ENCODE results near the gene UTP25. TPM values are rescaled to one million over a fixed set of nuclear protein-coding genes. Genes with fewer than 3 reads are reported as not detected.

The UTP25 gene
- total RNA-seq, 1 experiment from 2014 or later: 4.8 TPM

DNA sequence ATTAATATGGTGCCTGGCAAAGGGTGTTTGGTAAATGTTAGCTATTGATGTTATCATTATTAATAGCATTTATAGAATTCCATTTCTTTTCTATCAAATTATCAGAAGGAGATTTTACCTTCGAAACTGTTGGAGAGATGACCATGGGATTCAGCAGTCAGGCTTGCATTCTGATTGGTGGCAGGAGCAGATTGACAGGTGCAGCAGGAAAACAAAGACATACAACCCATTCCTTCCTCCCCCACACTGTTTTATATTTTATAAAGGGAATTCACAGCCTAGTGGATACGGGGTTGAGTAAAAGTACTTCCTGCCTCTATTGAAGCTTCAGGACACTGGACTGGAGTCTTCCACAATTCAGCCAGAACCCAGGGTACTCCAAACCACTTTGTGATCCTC, 55.2 kb downstream of the UTP25 start:
- no peak overlapping the region for H3K4me3 Mint-ChIP-seq
- ATAC-seq: no peak
- ChIA-PET POLR2A (no interaction called here), CTCF (interaction anchor here (1.8 kb wide), 1 partner anchor 17 kb away, joined by 6 read pairs; no protein-coding TSS in a partner anchor)
- H3K27me3 Mint-ChIP-seq (ENCODE audit: low read depth): no peaks in the 10 kb centered on the region; the same call in 1 of the 2 replicates
- H3K4me1 Mint-ChIP-seq: peaks cover 5% of the 10 kb centered on the region
- no peaks in the 10 kb centered on the region for H3K9me3 Mint-ChIP-seq
- H3K36me3 Mint-ChIP-seq: no peaks in the 10 kb centered on the region
- no peak overlapping the region for H3K27ac Mint-ChIP-seq
- TF ChIP-seq ERG (CRISPR knock-in tag; IDR thresholded peaks at IDR 0.05): no peak
- TF ChIP-seq, protein P1, sequence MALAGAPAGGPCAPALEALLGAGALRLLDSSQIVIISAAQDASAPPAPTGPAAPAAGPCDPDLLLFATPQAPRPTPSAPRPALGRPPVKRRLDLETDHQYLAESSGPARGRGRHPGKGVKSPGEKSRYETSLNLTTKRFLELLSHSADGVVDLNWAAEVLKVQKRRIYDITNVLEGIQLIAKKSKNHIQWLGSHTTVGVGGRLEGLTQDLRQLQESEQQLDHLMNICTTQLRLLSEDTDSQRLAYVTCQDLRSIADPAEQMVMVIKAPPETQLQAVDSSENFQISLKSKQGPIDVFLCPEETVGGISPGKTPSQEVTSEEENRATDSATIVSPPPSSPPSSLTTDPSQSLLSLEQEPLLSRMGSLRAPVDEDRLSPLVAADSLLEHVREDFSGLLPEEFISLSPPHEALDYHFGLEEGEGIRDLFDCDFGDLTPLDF (CRISPR knock-in tag; IDR thresholded peaks at IDR 0.05): no peak
- TF ChIP-seq NFATC4 (CRISPR knock-in tag; IDR thresholded peaks at IDR 0.05): no peak
- TF ChIP-seq GTF2I (CRISPR knock-in tag; conservative IDR thresholded peaks at IDR 0.05): no peak
- TF ChIP-seq CREB1 (CRISPR knock-in tag; IDR thresholded peaks at IDR 0.05): no peak
- no peak for TF ChIP-seq NR1H2 (CRISPR knock-in tag; IDR thresholded peaks at IDR 0.05)
- TF ChIP-seq, protein P2, sequence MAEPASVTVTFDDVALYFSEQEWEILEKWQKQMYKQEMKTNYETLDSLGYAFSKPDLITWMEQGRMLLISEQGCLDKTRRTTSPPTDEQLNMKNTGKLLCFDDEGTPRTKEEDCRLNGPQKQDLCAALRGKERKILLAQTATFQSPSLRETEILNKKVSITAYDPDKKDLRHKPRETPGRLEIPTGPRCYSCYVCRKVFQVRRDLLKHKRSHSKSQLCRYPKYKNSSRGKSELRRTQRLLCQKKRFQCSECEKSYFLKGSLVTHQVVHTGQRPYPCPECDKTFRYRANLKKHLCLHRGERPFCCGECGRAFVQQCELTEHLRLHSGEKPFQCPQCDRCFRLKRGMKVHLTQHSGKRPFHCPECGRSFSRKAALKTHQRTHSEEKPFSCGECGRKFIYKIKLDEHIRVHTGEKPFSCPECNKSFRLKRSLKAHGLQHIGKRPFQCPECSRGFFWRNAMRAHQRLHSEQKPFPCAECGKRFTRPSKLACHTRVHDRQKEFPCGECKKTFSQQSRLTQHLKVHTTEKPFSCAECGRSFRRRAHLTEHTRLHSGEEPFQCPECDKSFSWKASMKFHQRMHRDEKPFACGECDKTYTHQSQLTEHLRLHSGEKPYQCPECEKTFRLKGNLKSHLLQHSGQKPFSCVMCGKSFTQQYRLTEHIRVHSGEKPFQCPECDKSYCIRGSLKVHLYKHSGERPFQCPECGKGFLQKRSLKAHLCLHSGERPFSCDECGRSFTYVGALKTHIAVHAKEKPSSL (CRISPR knock-in tag; conservative IDR thresholded peaks at IDR 0.05): no peak
- TF ChIP-seq USF1 (CRISPR knock-in tag; IDR thresholded peaks at IDR 0.05): no peak
- TF ChIP-seq OVOL2 (CRISPR knock-in tag; IDR thresholded peaks at IDR 0.05; ENCODE audit: borderline replicate concordance): no peak
- TF ChIP-seq RELA (CRISPR knock-in tag; IDR thresholded peaks at IDR 0.05; ENCODE audit: borderline replicate concordance): no peak
- no peak for TF ChIP-seq STAT6 (CRISPR knock-in tag; conservative IDR thresholded peaks at IDR 0.05; ENCODE audit: low read depth)
- no peak for DNase-seq (ENCODE audit: low spot score)

DNA sequence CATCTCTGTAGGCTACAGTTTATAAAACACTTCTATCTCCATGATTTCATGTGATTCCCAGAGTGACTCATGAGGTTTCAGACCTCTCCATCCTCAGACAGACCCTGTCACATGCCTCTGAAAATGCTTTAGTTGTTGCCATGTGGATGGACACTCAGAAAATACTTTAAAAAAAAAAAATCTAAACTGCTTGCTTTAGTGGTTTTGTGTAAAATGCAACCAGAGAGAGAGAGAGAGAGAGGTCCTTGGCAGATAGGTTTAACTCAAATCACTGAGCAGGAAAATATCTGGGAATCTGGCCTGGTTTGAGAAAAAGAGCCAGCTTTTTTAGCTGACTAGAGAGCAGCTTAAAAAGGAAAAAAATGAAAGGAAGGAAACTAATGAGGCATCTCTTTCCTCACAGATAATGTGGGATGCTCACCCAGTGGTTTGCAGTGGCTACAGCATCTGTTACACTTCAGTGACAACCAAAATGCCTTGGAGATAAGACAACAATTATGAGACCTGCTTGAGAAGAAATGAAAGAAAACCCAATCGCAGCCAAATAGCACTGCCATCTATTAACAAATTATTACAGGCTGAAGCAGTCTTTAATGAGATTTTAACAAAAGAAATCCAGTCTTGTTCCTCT, 55.7 kb downstream of the UTP25 start:
- peaks cover 5% of the 10 kb centered on the region for H3K9me3 Mint-ChIP-seq
- ChIA-PET POLR2A (no interaction called here), CTCF (interaction anchor here (1.0 kb wide), 1 partner anchor 8 kb away, joined by 3 read pairs; no protein-coding TSS in a partner anchor)
- H3K36me3 Mint-ChIP-seq: no peaks in the 10 kb centered on the region
- H3K4me3 Mint-ChIP-seq: no peak overlapping the region
- DNase-seq (ENCODE audit: low spot score) (no peak), ATAC-seq (peak; percentile 28; the same call in 1 of the 2 replicates)
- no peaks in the 10 kb centered on the region; the same call in 1 of the 2 replicates for H3K27me3 Mint-ChIP-seq (ENCODE audit: low read depth)
- no peak overlapping the region for H3K27ac Mint-ChIP-seq
- H3K4me1 Mint-ChIP-seq: peaks cover 5% of the 10 kb centered on the region
- TF ChIP-seq SOX15 (CRISPR knock-in tag; IDR thresholded peaks at IDR 0.05) (no peak), SMAD3 (CRISPR knock-in tag; IDR thresholded peaks at IDR 0.05; ENCODE audit: borderline replicate concordance) (no peak), SP1 (CRISPR knock-in tag; conservative IDR thresholded peaks at IDR 0.05) (no peak), CDX4 (CRISPR knock-in tag; IDR thresholded peaks at IDR 0.05; ENCODE audit: borderline replicate concordance) (no peak), CBFB (CRISPR knock-in tag; IDR thresholded peaks at IDR 0.05; ENCODE audit: low read depth) (no peak), CTCF (IDR thresholded peaks at IDR 0.05) (no peak), TEAD4 (CRISPR knock-in tag; IDR thresholded peaks at IDR 0.05) (no peak), E2F5 (CRISPR knock-in tag; IDR thresholded peaks at IDR 0.05) (no peak)
- TF ChIP-seq, protein P3, sequence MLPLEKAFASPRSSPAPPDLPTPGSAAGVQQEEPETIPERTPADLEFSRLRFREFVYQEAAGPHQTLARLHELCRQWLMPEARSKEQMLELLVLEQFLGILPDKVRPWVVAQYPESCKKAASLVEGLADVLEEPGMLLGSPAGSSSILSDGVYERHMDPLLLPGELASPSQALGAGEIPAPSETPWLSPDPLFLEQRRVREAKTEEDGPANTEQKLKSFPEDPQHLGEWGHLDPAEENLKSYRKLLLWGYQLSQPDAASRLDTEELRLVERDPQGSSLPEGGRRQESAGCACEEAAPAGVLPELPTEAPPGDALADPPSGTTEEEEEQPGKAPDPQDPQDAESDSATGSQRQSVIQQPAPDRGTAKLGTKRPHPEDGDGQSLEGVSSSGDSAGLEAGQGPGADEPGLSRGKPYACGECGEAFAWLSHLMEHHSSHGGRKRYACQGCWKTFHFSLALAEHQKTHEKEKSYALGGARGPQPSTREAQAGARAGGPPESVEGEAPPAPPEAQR (CRISPR knock-in tag; IDR thresholded peaks at IDR 0.05): no peak
- TF ChIP-seq, protein P4, sequence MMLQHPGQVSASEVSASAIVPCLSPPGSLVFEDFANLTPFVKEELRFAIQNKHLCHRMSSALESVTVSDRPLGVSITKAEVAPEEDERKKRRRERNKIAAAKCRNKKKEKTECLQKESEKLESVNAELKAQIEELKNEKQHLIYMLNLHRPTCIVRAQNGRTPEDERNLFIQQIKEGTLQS (CRISPR knock-in tag; conservative IDR thresholded peaks at IDR 0.05): no peak
